GM12801 (cell line): ENCODE data around the gene MYO9B.

Experiments
- TF ChIP-seq, protein P1 (sequence below): IDR thresholded peaks from one replicate; pipeline ENCODE4 v1.5.1; 2011; ENCODE audit warnings: control low read depth; ENCODE audit not compliant: insufficient read length; ENCODE audit errors: extremely low read depth

The MYO9B gene

GRCh38 chr19:17248011-17248776, 172.6 kb downstream of the MYO9B start:
- TF ChIP-seq, protein P1, sequence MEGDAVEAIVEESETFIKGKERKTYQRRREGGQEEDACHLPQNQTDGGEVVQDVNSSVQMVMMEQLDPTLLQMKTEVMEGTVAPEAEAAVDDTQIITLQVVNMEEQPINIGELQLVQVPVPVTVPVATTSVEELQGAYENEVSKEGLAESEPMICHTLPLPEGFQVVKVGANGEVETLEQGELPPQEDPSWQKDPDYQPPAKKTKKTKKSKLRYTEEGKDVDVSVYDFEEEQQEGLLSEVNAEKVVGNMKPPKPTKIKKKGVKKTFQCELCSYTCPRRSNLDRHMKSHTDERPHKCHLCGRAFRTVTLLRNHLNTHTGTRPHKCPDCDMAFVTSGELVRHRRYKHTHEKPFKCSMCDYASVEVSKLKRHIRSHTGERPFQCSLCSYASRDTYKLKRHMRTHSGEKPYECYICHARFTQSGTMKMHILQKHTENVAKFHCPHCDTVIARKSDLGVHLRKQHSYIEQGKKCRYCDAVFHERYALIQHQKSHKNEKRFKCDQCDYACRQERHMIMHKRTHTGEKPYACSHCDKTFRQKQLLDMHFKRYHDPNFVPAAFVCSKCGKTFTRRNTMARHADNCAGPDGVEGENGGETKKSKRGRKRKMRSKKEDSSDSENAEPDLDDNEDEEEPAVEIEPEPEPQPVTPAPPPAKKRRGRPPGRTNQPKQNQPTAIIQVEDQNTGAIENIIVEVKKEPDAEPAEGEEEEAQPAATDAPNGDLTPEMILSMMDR, result no peak

- TF ChIP-seq, protein P1, result no peak
Measured at GRCh38 chr19:17249887-17250548, 174.4 kb downstream of the MYO9B start.

GRCh38 chr19:17254636-17255035, 179.1 kb downstream of the MYO9B start:
- TF ChIP-seq, protein P1, result no peak

DNA sequence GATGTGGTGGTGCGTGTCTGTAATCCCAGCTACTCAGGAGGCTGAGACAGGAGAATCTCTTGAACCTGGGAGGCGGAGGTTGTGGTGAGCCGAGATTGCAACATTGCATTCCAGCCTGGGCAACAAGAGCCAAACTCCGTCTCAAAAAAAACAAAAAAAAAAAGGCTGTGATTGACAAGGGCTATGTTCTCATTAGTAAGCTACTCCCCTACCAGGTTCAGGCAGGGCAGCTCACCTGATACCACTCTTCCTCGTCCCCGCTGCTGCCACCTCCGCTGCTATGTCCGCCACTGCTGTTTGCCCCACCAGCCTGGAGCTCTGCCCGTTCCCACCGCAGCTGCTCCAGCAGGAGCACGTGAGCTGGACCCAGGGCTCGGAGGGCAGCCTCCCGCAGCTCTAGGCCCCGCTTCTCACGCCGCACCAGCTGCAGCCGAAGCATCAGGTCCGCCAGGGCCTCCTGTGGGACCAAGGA, 179.6 kb downstream of the MYO9B start:
- TF ChIP-seq, protein P1, result no peak

DNA sequence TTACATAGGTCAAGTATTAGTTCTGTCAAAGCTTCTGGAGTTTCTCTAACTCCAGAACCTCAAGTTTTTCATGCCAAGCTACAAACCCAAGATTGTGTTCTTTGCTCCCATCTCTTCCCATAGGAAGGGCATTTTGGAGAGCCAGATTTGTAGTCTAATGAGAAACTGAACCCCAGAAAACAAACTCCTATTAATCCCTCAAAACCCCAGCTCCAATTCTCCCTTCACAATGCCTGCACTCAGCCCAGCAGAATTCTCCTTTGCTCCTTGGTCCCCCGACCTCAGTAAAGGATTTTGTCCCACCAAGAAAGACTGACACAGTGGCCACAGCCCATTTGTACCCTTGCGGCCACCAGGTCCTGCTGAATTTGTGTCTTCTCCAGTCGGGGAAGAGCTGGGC, 180.6 kb downstream of the MYO9B start:
- TF ChIP-seq, protein P1, result no peak

GRCh38 chr19:17259118-17259780, 183.7 kb downstream of the MYO9B start:
- TF ChIP-seq, protein P1, result no peak

- TF ChIP-seq, protein P1, result no peak
Measured at GRCh38 chr19:17259934-17260333, 184.4 kb downstream of the MYO9B start.
